ENCODE results near the gene ETV6.

DNA sequence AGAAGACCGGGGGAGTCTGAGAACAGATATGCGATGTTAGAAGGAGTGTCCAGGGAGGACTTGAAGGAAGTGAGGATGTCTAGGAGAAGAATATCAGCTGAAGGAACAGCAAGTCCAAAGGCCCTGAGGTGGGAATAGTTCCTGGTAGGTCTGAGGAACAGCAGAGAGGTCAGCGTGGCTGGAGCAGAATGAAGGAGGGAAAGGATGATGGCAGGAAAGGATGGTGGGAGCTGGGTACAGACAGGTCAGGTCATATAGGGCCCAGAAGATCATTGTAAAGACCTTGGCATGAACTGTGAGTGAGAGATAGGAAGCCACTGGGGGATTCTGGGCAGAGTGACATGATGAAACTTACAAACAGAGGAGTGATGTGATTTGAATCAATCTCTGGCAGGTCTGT, 171.0 kb downstream of the ETV6 start:
- TF ChIP-seq ZNF408 (CRISPR knock-in tag; IDR thresholded peaks at IDR 0.05; ENCODE audit: low read depth): no peak
- TF ChIP-seq ZNF274 (IDR thresholded peaks at IDR 0.05; ENCODE audit: borderline replicate concordance, low read depth, low read length): no peak
- TF ChIP-seq GTF2A2 (tag; IDR thresholded peaks at IDR 0.05): no peak
- TF ChIP-seq SIX5 (IDR thresholded peaks at IDR 0.05; ENCODE audit: borderline replicate concordance in 1 of 2, insufficient read depth in 1 of 2, low read depth in 1 of 2, low read length in 2 of 2): no peak
- TF ChIP-seq, protein P1, sequence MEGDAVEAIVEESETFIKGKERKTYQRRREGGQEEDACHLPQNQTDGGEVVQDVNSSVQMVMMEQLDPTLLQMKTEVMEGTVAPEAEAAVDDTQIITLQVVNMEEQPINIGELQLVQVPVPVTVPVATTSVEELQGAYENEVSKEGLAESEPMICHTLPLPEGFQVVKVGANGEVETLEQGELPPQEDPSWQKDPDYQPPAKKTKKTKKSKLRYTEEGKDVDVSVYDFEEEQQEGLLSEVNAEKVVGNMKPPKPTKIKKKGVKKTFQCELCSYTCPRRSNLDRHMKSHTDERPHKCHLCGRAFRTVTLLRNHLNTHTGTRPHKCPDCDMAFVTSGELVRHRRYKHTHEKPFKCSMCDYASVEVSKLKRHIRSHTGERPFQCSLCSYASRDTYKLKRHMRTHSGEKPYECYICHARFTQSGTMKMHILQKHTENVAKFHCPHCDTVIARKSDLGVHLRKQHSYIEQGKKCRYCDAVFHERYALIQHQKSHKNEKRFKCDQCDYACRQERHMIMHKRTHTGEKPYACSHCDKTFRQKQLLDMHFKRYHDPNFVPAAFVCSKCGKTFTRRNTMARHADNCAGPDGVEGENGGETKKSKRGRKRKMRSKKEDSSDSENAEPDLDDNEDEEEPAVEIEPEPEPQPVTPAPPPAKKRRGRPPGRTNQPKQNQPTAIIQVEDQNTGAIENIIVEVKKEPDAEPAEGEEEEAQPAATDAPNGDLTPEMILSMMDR (IDR thresholded peaks at IDR 0.05 in 2 of 3, conservative IDR thresholded peaks at IDR 0.05 in 1 of 3; ENCODE audit: insufficient read depth in 2 of 3, low read depth in 1 of 3, low read length in 3 of 3): no peak
- TF ChIP-seq FOXK2 (conservative IDR thresholded peaks at IDR 0.05 in 1 of 2, IDR thresholded peaks at IDR 0.05 in 1 of 2; ENCODE audit: low read depth in 2 of 2): no peak
